ENCODE measurements around the gene SCYL2.
"Not testable (repeated sequence)": the region's sequence is repeated elsewhere in the genome, so short reads cannot be mapped to it uniquely, and the experiment has no call there.

SCYL2 gene

DNA sequence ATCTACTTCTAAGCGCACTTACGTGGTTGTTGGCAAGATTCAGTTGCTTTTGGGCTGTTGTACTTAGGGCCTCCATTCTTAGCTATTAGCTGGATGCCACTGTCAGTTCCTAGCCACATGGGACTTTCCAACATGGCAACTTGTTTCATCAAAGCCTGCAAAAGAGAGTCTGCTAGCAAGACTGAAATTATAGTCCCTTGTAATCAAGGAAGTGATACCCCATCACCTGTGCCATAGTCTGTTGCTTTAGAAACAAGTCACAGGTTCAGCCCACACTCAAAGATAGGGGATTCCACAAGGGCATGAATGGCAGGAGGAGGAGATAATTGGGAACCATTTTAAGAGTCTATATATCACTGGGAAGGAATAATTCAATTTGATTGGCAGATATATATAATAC, 62.8 kb downstream of the SCYL2 start:
- no peak for DNase-seq

DNA sequence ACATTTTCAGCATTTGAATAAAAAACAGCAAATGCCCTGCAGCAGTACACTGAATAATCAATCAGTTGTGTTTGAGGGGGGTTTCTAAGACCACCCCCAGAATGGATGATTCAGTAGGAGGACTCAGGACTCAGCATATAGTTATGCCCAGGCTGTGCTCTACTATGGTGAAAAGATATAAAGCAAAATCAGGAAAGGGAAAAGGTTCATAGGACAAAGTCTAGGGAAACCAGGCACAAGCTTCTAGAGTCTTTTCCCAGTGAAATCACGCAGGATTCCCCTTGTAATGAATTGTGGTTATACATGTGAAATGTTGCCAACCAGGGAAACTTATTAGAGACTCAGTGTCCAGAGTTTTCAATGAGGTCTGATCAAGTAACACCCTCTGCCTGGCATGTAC, 64.9 kb downstream of the SCYL2 start:
- no peak for DNase-seq

DNA sequence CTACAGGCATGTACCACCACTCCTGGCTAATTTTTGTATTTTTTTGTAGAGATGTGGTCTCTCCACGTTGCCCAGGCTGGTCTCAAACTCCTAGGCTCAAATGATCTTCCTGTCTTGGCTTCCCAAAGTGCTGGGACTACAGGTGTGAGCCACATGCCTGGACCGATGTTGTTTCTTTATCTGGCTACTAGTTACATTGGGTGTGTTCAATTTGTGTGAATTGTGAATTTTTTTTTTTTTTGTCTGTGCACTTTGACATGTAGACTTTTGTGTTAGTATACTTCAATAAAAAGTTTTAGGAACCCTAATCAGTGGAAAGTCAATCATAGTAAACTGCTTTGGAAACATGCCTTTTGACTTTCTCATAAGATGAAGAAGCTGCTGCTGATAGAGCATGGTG, 65.9 kb downstream of the SCYL2 start:
- DNase-seq, result no peak

GRCh38 chr12:100337299-100337698, 70.3 kb downstream of the SCYL2 start:
- no peak for DNase-seq

DNA sequence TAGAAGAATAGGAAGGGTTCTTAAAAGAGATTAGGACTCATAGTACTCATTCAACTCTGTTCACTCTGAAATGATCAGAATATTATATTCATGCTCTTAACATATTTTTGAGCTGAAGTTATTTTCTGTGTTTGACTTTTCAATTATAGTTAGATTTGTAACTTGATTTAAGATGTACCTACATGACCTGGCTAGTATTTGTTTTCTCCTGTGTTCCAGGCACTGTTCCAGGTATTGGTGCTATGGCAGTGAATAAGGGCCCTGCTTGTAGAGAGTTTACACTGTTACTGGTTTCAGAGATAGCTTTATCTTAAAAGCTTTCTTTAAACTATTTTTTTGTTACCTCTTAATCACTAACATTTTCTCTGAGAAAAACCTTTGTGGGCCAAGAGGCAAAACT, 70.8 kb downstream of the SCYL2 start:
- no peak for DNase-seq

DNA sequence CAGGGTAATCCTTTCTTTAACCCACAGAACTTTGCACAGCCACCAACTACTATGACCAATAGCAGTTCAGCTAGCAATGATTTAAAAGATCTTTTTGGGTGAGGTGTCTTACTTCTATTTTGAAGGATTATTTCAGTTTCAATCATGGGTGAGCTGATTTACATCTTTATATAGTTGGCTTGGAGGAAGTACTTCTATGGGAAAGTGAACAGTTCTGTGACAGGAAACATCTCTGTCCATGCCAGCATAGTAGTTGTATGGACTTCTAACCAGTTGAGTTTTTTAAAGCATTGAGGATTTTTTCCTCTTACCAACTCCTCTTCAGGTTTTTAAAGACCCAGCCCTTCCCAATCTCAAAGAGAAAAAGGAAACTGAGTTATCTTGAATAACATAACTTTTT, 72.1 kb downstream of the SCYL2 start:
- no peak for DNase-seq

DNA sequence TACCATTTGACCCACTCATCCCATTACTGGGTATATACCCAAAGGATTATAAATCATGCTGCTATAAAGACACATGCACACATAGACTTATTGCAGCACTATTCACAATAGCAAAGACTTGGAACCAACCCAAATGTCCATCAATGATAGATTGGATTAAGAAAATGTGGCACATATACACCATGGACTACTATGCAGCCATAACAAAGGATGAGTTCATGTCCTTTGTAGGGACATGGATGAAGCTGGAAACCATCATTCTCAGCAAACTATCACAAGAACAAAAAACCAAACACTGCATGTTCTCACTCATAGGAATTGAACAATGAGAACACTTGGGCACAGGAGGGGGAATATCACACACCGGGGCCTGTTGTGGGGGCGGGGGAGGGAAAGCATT, 75.9 kb downstream of the SCYL2 start:
- DNase-seq, result not testable (repeated sequence)

DNA sequence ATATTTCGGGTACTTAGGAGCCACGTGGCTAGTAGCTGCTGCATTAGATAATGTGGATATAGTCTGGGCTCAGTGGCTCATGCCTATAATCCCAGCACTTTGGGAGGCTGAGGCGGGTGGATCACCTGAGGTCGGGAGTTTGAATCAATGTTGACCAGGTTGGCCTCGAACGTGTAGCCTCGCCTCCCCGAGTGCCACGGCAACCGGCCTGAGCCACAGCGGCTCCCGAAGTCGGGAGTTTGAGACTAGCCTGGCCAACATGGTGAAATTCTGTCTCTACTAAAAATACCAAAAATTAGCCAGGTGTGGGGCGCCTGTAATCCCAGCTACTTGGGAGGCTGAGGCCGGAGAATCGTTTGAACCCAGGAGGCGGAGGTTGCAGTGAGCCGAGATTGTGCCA, 77.4 kb downstream of the SCYL2 start:
- DNase-seq, result not testable (repeated sequence)

DNA sequence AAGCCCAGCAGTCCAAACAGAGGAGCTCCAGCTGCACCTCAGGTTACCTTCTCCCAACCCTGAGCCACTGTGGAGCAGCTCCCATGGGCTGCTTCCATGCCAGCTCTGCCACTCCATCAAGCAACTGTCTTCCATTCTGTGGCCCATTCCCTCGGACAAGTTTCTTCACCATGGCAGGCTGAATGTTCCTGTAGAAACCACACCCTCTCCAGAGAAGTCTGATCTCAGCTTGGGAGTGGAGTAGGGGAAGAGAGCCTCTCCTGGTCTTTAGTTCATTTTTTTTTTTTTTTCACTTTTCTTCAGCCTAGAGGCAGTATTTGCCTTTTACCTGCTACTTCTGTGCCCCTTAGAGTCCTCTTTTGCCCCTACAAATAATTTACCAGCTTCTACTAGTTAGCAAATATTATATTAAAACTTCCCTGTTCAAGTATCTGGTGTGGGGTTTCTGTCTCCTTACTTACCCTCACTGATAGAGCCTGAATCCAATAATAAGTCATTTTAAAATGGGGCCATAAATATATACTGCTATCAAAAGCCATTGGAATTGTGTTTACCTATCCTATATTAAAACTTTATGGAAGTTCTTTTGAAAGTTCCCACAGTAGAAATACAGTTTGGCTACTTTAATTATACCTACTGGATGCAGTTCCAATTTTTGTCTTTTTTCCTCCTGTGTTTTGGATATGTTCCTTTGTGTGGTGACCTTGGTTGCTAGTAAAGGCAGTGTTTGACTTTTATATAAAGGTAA, 78.2 kb downstream of the SCYL2 start:
- DNase-seq, result no peak

DNA sequence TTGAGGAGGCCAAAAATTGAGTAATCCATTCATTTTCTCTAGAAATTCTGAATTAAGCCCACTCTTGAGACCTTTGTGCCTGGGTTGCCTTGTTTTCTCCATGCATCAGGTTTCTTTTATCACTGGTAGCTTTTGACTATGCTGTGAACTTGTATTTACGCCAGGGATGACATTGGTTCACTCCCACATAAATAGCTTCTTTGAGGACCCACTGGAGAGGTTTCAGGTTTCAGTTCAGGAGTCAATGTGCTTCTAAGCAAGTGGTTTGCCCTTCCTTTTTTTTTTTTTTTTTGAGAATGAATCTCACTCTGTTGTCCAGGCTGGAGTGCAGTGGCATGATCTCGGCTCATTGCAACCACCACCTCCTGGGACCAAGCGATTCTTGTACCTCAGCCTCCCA, 79.7 kb downstream of the SCYL2 start:
- DNase-seq, result peak; percentile 5 to 48

- DNase-seq, result peak; percentile 1 to 40
Observed at GRCh38 chr12:100348657-100349454, 81.9 kb downstream of the SCYL2 start.

DNA sequence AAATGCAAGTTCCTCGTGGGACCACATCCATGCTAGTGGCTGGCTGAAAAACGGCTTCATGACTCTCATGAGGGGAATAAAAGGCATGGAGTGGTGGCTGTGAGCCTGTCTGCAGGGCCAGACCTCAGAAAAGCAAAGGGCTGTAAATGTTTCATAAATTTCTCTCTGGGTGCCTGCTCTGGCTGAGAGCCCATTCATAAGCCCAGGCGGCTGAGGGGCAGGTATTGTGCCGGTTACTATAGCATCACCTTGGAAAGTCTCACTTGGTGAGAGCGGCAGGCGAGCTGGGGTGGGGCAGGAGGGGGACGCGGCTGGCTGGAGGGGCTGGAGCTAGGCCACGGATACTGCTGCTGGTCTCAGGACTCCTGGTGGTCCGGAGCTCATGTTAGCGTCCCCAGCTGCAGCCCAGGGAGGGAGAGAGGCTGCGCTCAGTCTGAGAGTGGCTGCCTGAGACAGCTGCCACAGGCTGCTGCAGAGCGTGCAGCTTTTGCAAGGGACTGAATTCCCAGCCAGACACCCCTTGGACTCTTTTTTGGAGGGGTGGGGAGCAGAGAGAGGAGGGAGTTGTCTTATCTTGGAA, 89.8 kb downstream of the SCYL2 start, which contains the start of gene SLC17A8:
TSS of gene SLC17A8 (plus strand) at position 431 of the 580 bp plus-strand sequence. CDS start 318 bp downstream, outside the sequence.
- DNase-seq, result peak in 1 of 2 experiments; percentile 57

- DNase-seq, result no peak
Observed at GRCh38 chr12:100359248-100359647, 92.3 kb downstream of the SCYL2 start.

GRCh38 chr12:100359822-100360221, 92.8 kb downstream of the SCYL2 start:
- DNase-seq, result no peak

GRCh38 chr12:100360450-100360849, 93.5 kb downstream of the SCYL2 start:
- DNase-seq, result no peak

- DNase-seq, result no peak
Observed at GRCh38 chr12:100364324-100364723, 97.3 kb downstream of the SCYL2 start.

- no peak for DNase-seq
Observed at GRCh38 chr12:100365411-100365810, 98.4 kb downstream of the SCYL2 start.

GRCh38 chr12:100368066-100368465, 101.1 kb downstream of the SCYL2 start:
- no peak for DNase-seq

DNA sequence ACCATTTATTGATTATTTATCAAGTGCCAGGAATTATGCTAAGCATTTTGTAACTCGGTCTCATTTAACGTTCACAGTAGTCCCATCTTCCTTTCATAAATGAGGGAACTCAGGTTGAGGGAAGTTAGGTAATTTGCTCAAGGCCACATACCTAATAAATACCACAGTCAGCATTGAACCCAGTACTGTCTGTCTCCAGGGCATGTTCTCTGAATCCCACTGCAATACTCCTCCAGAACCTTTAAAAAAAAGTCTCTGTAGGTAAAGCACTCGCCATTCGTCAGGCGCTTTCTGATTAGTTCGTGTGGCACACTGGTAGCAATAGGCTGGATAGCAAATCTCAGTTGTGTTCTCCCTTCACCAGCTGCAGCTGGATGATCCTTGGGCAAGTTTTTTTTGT, 104.2 kb downstream of the SCYL2 start:
- DNase-seq, result no peak

GRCh38 chr12:100372853-100373640, 106.1 kb downstream of the SCYL2 start:
- no peak for DNase-seq

DNA sequence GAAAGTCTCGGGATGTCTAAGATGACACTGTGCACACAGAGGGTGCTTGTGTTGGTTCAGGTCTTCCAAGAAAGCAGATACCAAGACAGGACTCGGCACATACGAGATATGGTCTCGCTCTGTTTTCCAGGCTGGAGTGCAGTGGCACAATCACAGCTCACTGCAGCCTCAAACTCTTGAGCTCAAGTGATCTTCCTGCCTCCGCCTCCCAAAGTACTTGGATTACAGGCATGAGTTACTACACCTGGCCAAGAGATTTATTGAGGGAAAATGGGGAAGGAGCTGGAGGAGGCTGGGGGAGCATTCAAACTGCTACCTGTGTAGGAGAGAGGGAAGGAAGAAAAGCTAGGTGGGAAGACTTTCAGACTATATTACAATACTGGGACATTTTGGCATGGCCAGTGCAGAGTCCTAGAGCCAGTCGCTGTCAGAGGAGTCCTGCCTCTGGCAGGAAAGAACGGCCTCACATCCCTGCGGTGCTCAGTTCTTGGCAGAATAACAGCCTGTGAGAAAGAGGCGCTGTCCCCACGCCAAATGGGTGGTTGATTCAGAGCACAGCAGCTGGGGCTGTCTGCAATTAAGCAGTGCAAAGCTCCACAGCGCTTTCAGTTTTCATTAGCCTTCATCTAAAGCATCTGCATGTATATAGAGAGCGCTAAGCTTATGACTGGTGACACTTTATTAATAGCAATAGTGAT, 108.2 kb downstream of the SCYL2 start:
- DNase-seq, result peak; percentile 76 to 86

DNA sequence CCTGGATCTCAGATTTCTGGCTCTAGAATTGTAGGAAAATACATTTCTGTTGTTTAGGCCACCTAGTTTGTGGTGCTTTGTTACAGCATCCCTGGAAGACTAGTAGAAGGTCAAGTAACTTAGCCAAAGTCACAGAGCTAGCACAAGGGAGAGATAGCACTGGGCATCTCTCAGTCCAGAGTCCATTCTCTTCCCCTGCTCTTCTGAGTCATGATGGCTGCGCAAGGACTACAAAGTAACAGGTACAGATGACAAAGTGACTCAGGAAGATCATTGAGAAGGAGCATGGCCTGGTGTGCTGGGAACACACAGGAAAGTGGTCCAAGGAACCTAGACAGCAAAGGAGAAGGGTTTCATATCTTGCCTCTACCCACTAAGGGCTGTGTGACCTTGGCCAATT, 109.2 kb downstream of the SCYL2 start:
- no peak for DNase-seq
